Measurements from ENCODE around the gene ZNF70.
A peak's percentile ranks its signal among the peaks of the same experiment; 100 is the strongest.

Gene ZNF70

GRCh38 chr22:23715806-23716375, 35.0 kb downstream of the ZNF70 start:
- peak; percentile 59 for DNase-seq

- peak; percentile 60 for DNase-seq
Observed at GRCh38 chr22:23714596-23715578, 36.0 kb downstream of the ZNF70 start.

- DNase-seq, result peak; percentile 75
Observed at GRCh38 chr22:23713696-23714595, 37.0 kb downstream of the ZNF70 start.

- no peak for DNase-seq
Observed at GRCh38 chr22:23712256-23712655, 38.7 kb downstream of the ZNF70 start.

- DNase-seq, result no peak
Observed at GRCh38 chr22:23709107-23709506, 41.8 kb downstream of the ZNF70 start.

- DNase-seq, result no peak
Observed at GRCh38 chr22:23708270-23708669, 42.6 kb downstream of the ZNF70 start.

- DNase-seq, result no peak
Observed at GRCh38 chr22:23705358-23705757, 45.6 kb downstream of the ZNF70 start.

GRCh38 chr22:23704829-23705228, 46.1 kb downstream of the ZNF70 start:
- no peak for DNase-seq

- no peak for DNase-seq
Observed at GRCh38 chr22:23704062-23704461, 46.9 kb downstream of the ZNF70 start.

- no peak for DNase-seq
Observed at GRCh38 chr22:23700706-23701105, 50.2 kb downstream of the ZNF70 start.

GRCh38 chr22:23698673-23699235, 52.2 kb downstream of the ZNF70 start:
- DNase-seq, result no peak

- DNase-seq, result no peak
Observed at GRCh38 chr22:23698094-23698493, 52.8 kb downstream of the ZNF70 start.

- no peak for DNase-seq
Observed at GRCh38 chr22:23697031-23697970, 53.6 kb downstream of the ZNF70 start.

GRCh38 chr22:23696326-23696851, 54.5 kb downstream of the ZNF70 start:
- DNase-seq, result peak; percentile 85

GRCh38 chr22:23695571-23696325, 55.2 kb downstream of the ZNF70 start:
- DNase-seq, result no peak

- DNase-seq, result no peak
Observed at GRCh38 chr22:23695141-23695540, 55.8 kb downstream of the ZNF70 start.

GRCh38 chr22:23693979-23694680, 56.8 kb downstream of the ZNF70 start:
- no peak for DNase-seq

GRCh38 chr22:23692598-23693291, 58.2 kb downstream of the ZNF70 start:
- DNase-seq, result no peak

- no peak for DNase-seq
Observed at GRCh38 chr22:23691748-23692423, 59.0 kb downstream of the ZNF70 start.

Measured in activated CD8-positive, alpha-beta memory T cell treated with anti-CD3 and anti-CD28 coated beads, Interleukin-2, amount 50 U/mL, for 48 hours (primary cell).